ENCODE results near the gene CNTN4. TPM values are rescaled to one million over a fixed set of nuclear protein-coding genes. Genes with fewer than 3 reads are reported as not detected.

Gene CNTN4
- total and polyA plus RNA-seq, 4 donors, result 1.2 to 3.8 (median 2.6) TPM

GRCh38 chr3:3081381-3082233 lies 982.9 kb downstream of the CNTN4 start (continued):
- TF ChIP-seq REST (IDR thresholded peaks at IDR 0.05), result no peak
- TF ChIP-seq FOXA2 (IDR thresholded peaks at IDR 0.05), result no peak
- TF ChIP-seq SP1 (IDR thresholded peaks at IDR 0.05), result no peak
- TF ChIP-seq JUND (IDR thresholded peaks at IDR 0.05), result no peak

DNA sequence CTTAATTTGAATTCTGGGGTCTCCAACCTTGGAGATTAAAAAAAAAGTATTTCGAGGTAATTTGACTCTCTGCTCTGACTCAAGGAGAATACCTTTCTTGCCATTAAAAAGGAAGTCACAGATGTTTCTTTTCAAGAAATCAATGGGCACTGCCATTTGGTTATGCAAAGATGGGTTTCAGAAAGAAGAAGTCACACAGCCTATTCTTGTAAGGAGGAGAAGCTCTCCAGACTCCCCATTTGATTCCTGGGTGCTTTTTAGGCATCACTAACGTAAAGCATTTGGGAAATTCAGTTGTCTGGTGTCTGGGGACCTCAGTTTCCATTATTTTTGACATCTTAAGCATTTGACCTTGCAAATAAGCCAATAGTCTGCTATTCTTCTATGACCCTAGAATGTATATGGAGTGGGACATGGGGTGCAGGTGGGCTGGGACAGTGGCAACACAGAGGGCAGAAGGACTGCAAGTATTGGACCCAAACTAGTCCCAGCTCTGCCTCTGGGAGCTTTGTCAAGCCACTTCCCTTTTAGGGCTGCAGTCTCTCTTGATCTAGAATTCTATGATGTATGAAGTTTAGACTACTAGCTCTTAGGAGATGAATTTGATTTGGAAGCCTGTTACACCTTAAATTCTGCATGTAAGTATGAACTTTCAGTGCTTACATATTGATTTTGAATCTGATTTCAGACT lies 983.7 kb downstream of the CNTN4 start:
- TF ChIP-seq EGR1 (IDR thresholded peaks at IDR 0.05; ENCODE audit: low read depth in 2 of 2) (no peak), SP1 (IDR thresholded peaks at IDR 0.05) (no peak), JUND (IDR thresholded peaks at IDR 0.05) (no peak), FOXA1 (IDR thresholded peaks at IDR 0.05) (no peak)
- TF ChIP-seq, protein P1, sequence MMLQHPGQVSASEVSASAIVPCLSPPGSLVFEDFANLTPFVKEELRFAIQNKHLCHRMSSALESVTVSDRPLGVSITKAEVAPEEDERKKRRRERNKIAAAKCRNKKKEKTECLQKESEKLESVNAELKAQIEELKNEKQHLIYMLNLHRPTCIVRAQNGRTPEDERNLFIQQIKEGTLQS (IDR thresholded peaks at IDR 0.05), result no peak
- H3K4me1 ChIP-seq (ENCODE audit: control insufficient read depth in 4 of 4, insufficient read depth in 4 of 4, low read length in 3 of 4), result no peaks in the 10 kb centered on the region
- H3K36me3 ChIP-seq (ENCODE audit: control insufficient read depth in 4 of 4, insufficient read depth in 3 of 4, low read depth in 1 of 4, low read length in 3 of 4), result no peaks in the 10 kb centered on the region
- peaks cover 0 to 4% (median 0%) of the 10 kb centered on the region in 4 donors for H3K27me3 ChIP-seq (ENCODE audit: control insufficient read depth in 4 of 4, insufficient read depth in 4 of 4, low read length in 3 of 4)
- no peaks in the 10 kb centered on the region for H3K9me3 ChIP-seq (ENCODE audit: control insufficient read depth in 4 of 4, low read length in 3 of 4)
- H3K4me3 ChIP-seq (ENCODE audit: low read depth in 1 of 3, low read length in 3 of 3), result no peak overlapping the region
- no peak overlapping the region for H3K27ac ChIP-seq (ENCODE audit: low read depth in 1 of 2, low read length in 2 of 2)
- 60% methylated on average over 2 of the region's 2 CpGs for WGBS
- H3K9ac ChIP-seq (ENCODE audit: low read depth in 1 of 2, low read length in 2 of 2), result no peak overlapping the region
- no peak for DNase-seq (ENCODE audit: low spot score)

- DNase-seq (ENCODE audit: low spot score), result no peak
- H3K9me3 ChIP-seq (ENCODE audit: control insufficient read depth in 4 of 4, low read length in 3 of 4), result no peaks in the 10 kb centered on the region
- peaks cover 0 to 4% (median 0%) of the 10 kb centered on the region in 4 donors for H3K27me3 ChIP-seq (ENCODE audit: control insufficient read depth in 4 of 4, insufficient read depth in 4 of 4, low read length in 3 of 4)
- H3K4me1 ChIP-seq (ENCODE audit: control insufficient read depth in 4 of 4, insufficient read depth in 4 of 4, low read length in 3 of 4), result no peaks in the 10 kb centered on the region
- no peaks in the 10 kb centered on the region for H3K36me3 ChIP-seq (ENCODE audit: control insufficient read depth in 4 of 4, insufficient read depth in 3 of 4, low read depth in 1 of 4, low read length in 3 of 4)
- TF ChIP-seq, protein P2, sequence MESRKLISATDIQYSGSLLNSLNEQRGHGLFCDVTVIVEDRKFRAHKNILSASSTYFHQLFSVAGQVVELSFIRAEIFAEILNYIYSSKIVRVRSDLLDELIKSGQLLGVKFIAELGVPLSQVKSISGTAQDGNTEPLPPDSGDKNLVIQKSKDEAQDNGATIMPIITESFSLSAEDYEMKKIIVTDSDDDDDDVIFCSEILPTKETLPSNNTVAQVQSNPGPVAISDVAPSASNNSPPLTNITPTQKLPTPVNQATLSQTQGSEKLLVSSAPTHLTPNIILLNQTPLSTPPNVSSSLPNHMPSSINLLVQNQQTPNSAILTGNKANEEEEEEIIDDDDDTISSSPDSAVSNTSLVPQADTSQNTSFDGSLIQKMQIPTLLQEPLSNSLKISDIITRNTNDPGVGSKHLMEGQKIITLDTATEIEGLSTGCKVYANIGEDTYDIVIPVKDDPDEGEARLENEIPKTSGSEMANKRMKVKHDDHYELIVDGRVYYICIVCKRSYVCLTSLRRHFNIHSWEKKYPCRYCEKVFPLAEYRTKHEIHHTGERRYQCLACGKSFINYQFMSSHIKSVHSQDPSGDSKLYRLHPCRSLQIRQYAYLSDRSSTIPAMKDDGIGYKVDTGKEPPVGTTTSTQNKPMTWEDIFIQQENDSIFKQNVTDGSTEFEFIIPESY (IDR thresholded peaks at IDR 0.05), result no peak
- TF ChIP-seq RXRA (IDR thresholded peaks at IDR 0.05), result no peak
- TF ChIP-seq SP1 (IDR thresholded peaks at IDR 0.05), result no peak
- WGBS, result 85% methylated on average over 3 of the region's 3 CpGs
- H3K4me3 ChIP-seq (ENCODE audit: low read depth in 1 of 3, low read length in 3 of 3), result no peak overlapping the region
- no peak overlapping the region for H3K9ac ChIP-seq (ENCODE audit: low read depth in 1 of 2, low read length in 2 of 2)
- no peak overlapping the region for H3K27ac ChIP-seq (ENCODE audit: low read depth in 1 of 2, low read length in 2 of 2)
Observed at GRCh38 chr3:3084890-3085289, 986.2 kb downstream of the CNTN4 start.

All from liver (tissue), 9 donors.